Esophagus muscularis mucosa (tissue), 4 donors: ENCODE results near the gene KRT86. TPM values are rescaled to one million over a fixed set of nuclear protein-coding genes. Genes with fewer than 3 reads are reported as not detected.
"Not testable (repeated sequence)": the region's sequence is repeated elsewhere in the genome, so short reads cannot be mapped to it uniquely, and the experiment has no call there.

ENCODE experiments used
- DNase-seq: peaks from one replicate; pipeline ENCODE4 v3.0.0-alpha.2; 2017; ENCODE audit errors: extremely low spot score
- H3K27ac ChIP-seq, 4 donors: fragments of 200-600 bp; sonication (generic); replicated peaks in 1 of 4; 1 replicate in 3 of 4; 2 replicates in 1 of 4; pipeline ENCODE4 v1.5.1; 2016 to 2019; ENCODE audit warnings: mild to moderate bottlenecking in 1 of 4
- H3K27me3 ChIP-seq, 4 donors: fragments of 200-600 bp; sonication (generic); one replicate each; pipeline versions ENCODE4 v1.5.1 to v1.6.0; 2016 to 2019
- H3K36me3 ChIP-seq, 4 donors: fragments of 200-600 bp; sonication (generic); one replicate each; pipeline ENCODE4 v1.5.1; 2016 to 2019
- H3K4me1 ChIP-seq, 4 donors: fragments of 200-600 bp; sonication (generic); one replicate each; pipeline ENCODE4 v1.5.1; 2016 to 2019
- H3K4me3 ChIP-seq, 4 donors: fragments of 200-600 bp; sonication (generic); 1 replicate in 2 of 4; 2 replicates in 2 of 4; pipeline ENCODE4 v1.5.1; 2016 to 2019; ENCODE audit warnings: mild to moderate bottlenecking in 4 of 4, moderate library complexity in 1 of 4
- H3K9me3 ChIP-seq, 4 donors: fragments of 200-600 bp; sonication (generic); 1 replicate in 3 of 4; 2 replicates in 1 of 4; pipeline ENCODE4 v1.5.1; 2016 to 2019
- EP300 ChIP-seq: sonication (generic); formaldehyde crosslinking; IDR thresholded peaks from one replicate; pipeline ENCODE4 v1.6.1; 2017; ENCODE audit warnings: antibody characterized with exemption
- POLR2A ChIP-seq: fragments of 450-650 bp; IDR thresholded peaks from one replicate; pipeline ENCODE4 v1.6.1; 2017; ENCODE audit warnings: antibody characterized with exemption, moderate library complexity, mild to moderate bottlenecking, low read depth
- POLR2AphosphoS5 ChIP-seq, 2 donors: sonication (generic); formaldehyde crosslinking; IDR thresholded peaks; one replicate each; pipeline ENCODE4 v1.6.1; 2017; ENCODE audit warnings: antibody characterized with exemption in 2 of 2
- WGBS: methylation state at CpG from one replicate; pipeline ENCODE4 v1.1.5; 2018; 5-methylcytosine and 5-hydroxymethylcytosine counted together
- intact Hi-C: fragments of 100-400 bp; cut with DNase I; formaldehyde crosslinking; loops from one replicate; pipeline ENCODE4 v1.15.1; 2023
- total RNA-seq, 4 donors: library from RNA; depleted of rRNA; stranded (reverse); fragments of >200 nt; gene quantifications; one replicate each; pipeline versions ENCODE4 v1.1.0 to v1.2.1, GENCODE V29; 2016
- TF ChIP-seq, protein P1 (sequence below), 3 experiments: fragments of 200-600 bp in 2 of 3; fragments of 450-650 bp in 1 of 3; sonication (generic) in 2 of 3; IDR thresholded peaks; one replicate each; pipeline ENCODE4 v1.5.1; 2017 to 2019; ENCODE audit warnings: antibody characterized with exemption in 3 of 3, mild to moderate bottlenecking in 2 of 3, moderate library complexity in 1 of 3

Gene KRT86
- total RNA-seq, 4 donors from 2014 or later = 0.29 to 0.33 TPM; not detected in 2

GRCh38 chr12:52280796-52281560, 6.5 kb downstream of the KRT86 start:
- peak overlapping the region; percentile 86 to 92 (median 90) for H3K27ac ChIP-seq
- intact Hi-C loops = loop anchor here (5.0 kb wide), 1 partner anchor 114 kb away; no protein-coding TSS in a partner anchor
- H3K4me1 ChIP-seq = peaks cover 29 to 42% (median 37%) of the 10 kb centered on the region in 4 donors
- no peaks in the 10 kb centered on the region for H3K27me3 ChIP-seq
- TF ChIP-seq, protein P1, sequence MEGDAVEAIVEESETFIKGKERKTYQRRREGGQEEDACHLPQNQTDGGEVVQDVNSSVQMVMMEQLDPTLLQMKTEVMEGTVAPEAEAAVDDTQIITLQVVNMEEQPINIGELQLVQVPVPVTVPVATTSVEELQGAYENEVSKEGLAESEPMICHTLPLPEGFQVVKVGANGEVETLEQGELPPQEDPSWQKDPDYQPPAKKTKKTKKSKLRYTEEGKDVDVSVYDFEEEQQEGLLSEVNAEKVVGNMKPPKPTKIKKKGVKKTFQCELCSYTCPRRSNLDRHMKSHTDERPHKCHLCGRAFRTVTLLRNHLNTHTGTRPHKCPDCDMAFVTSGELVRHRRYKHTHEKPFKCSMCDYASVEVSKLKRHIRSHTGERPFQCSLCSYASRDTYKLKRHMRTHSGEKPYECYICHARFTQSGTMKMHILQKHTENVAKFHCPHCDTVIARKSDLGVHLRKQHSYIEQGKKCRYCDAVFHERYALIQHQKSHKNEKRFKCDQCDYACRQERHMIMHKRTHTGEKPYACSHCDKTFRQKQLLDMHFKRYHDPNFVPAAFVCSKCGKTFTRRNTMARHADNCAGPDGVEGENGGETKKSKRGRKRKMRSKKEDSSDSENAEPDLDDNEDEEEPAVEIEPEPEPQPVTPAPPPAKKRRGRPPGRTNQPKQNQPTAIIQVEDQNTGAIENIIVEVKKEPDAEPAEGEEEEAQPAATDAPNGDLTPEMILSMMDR (IDR thresholded peaks at IDR 0.05) = no peak
- TF ChIP-seq POLR2A = no peak
- peak; percentile 37 to 45 for TF ChIP-seq POLR2AphosphoS5 (IDR thresholded peaks at IDR 0.05)
- peak; percentile 58 for TF ChIP-seq EP300
- no peaks in the 10 kb centered on the region for H3K36me3 ChIP-seq
- no peak for DNase-seq
- H3K4me3 ChIP-seq = no peak overlapping the region
- 48% methylated on average over 4 of the region's 4 CpGs for WGBS
- no peaks in the 10 kb centered on the region for H3K9me3 ChIP-seq

DNA sequence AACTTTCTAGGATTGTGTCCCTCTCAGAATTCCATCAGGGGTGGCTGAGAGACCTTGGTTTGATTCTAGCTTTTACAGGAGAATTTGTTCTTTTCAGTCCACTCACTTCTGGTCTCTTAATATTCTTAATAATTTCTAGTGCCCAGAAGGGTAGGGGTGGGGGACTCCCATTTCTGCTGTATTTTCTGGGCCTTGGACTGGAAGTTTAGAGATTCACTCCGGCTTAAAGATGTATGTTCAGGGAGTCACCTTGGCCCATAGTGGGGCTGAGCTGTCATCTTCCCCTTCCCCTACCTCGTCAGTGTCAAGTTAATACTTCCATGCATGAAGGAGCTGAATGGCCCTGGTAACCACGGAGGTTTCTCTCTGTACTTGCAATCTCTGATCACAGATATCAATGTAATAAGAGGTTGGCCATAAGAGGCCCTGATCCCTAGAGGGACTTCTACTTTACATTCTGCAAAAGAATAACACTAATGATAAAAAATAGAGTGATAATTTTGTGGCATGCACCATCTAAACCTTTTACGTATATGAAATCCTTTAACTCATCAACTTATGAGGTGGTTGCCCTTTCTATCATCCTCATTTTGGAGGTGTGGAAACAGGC, 10.2 kb downstream of the KRT86 start:
- H3K27me3 ChIP-seq = no peaks in the 10 kb centered on the region
- H3K4me3 ChIP-seq = no peak overlapping the region
- H3K27ac ChIP-seq = no peak overlapping the region
- H3K4me1 ChIP-seq = peaks cover 19 to 27% (median 22%) of the 10 kb centered on the region in 4 donors
- intact Hi-C loops = loop anchor here (5.0 kb wide), 1 partner anchor 117 kb away; no protein-coding TSS in a partner anchor
- TF ChIP-seq EP300 = no peak
- 66% methylated on average over 4 of the region's 4 CpGs for WGBS
- no peaks in the 10 kb centered on the region for H3K9me3 ChIP-seq
- no peak for DNase-seq
- no peaks in the 10 kb centered on the region for H3K36me3 ChIP-seq

GRCh38 chr12:52285172-52285745, 10.8 kb downstream of the KRT86 start:
- no peak for TF ChIP-seq POLR2AphosphoS5 (IDR thresholded peaks at IDR 0.05)
- no peak for TF ChIP-seq EP300
- TF ChIP-seq, protein P1 (IDR thresholded peaks at IDR 0.05) = no peak
- TF ChIP-seq POLR2A = no peak
- intact Hi-C loops = no loop called here
- H3K4me1 ChIP-seq = peaks cover 14 to 21% (median 16%) of the 10 kb centered on the region in 4 donors
- H3K4me3 ChIP-seq = no peak overlapping the region
- DNase-seq = no peak
- H3K9me3 ChIP-seq = no peaks in the 10 kb centered on the region
- no peaks in the 10 kb centered on the region for H3K36me3 ChIP-seq
- H3K27me3 ChIP-seq = no peaks in the 10 kb centered on the region
- WGBS = 91% methylated on average over 2 of the region's 2 CpGs
- H3K27ac ChIP-seq = no peak overlapping the region

DNA sequence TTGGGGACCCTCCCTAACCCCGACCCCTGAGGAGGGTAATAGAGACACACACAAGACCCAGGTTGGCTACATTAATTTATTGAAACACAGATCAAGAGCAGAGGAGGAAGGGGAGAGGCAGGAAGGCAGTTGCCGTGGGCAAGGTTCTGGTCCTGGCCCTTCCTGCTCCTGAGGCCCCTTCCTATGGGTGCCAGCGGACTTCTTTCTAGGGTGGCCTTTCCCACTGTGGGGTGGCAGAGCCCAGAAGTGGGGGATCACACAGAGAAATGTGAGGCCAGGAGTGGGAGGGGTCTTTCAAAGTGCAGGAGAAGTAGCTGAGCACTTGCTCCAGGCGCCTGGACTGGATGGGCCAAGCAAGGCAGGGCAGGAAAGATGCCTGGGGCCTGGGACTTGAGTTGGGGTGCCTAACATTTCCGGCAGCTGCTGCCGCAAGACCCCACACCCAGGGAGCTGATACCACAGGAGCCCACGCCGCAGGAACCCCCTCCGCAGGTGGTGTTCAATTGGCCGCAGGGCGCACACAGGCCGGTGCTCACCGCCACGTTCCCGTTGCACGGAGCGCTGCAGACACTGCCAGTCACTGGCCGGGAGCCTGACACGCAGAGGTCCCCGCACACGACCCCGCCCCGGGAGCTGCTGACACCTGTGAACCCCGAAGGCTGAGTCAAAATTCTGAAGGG, 11.5 kb downstream of the KRT86 start:
- no peaks in the 10 kb centered on the region for H3K27me3 ChIP-seq
- no peak overlapping the region for H3K4me3 ChIP-seq
- peaks cover 8 to 14% (median 8%) of the 10 kb centered on the region in 4 donors for H3K4me1 ChIP-seq
- TF ChIP-seq EP300 (no peak), POLR2A (no peak), POLR2AphosphoS5 (IDR thresholded peaks at IDR 0.05) (no peak)
- TF ChIP-seq, protein P1 (IDR thresholded peaks at IDR 0.05) = no peak
- no peaks in the 10 kb centered on the region for H3K9me3 ChIP-seq
- 81% methylated on average over 3 of the region's 24 CpGs for WGBS
- no peak overlapping the region for H3K27ac ChIP-seq
- H3K36me3 ChIP-seq = no peaks in the 10 kb centered on the region
- DNase-seq = no peak
- intact Hi-C loops = no loop called here

GRCh38 chr12:52286857-52287785, 12.7 kb downstream of the KRT86 start:
- H3K27me3 ChIP-seq, H3K27ac ChIP-seq, H3K4me3 ChIP-seq, H3K9me3 ChIP-seq, intact Hi-C loops, H3K4me1 ChIP-seq, DNase-seq, H3K36me3 ChIP-seq: not testable (repeated sequence)
- 76% methylated on average over 11 of the region's 21 CpGs for WGBS

GRCh38 chr12:52287816-52288805, 13.7 kb downstream of the KRT86 start:
- intact Hi-C loops, H3K27me3 ChIP-seq: not testable (repeated sequence)
- 80% methylated on average over 14 of the region's 17 CpGs for WGBS

More at GRCh38 chr12:52287816-52288805, 13.7 kb downstream of the KRT86 start:
- DNase-seq, H3K27ac ChIP-seq, H3K36me3 ChIP-seq, H3K4me1 ChIP-seq, H3K4me3 ChIP-seq, H3K9me3 ChIP-seq: not testable (repeated sequence)
